GM12874 (cell line): ENCODE data around the gene ASXL1.

Source experiments
- TF ChIP-seq, protein P1 (sequence below): IDR thresholded peaks from 2 replicates; pipeline ENCODE4 v1.5.1; 2011; ENCODE audit warnings: low read depth, mild to moderate bottlenecking, control low read depth, low read length, moderate library complexity; ENCODE audit not compliant: insufficient read depth

The ASXL1 gene

DNA sequence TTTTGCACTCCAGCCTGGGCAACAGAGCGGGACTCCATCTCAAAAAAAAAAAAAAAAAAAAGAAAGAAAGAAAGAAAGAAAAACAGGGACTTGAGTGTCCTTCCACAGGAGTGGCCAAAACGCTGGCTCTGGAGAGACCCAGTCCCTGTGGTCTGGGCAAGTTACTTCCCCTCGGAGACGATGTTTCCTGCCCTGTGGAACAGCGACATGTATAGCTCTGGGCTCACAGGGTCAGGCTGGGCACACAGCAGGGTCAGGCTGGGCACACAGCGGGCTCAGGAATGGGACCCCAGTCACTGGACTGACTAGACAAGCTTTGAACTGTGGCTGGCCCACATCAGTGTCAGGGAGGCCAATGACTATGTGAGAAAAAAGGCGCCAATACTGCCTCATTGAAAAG is 110.7 kb downstream of the ASXL1 start:
- TF ChIP-seq, protein P1, sequence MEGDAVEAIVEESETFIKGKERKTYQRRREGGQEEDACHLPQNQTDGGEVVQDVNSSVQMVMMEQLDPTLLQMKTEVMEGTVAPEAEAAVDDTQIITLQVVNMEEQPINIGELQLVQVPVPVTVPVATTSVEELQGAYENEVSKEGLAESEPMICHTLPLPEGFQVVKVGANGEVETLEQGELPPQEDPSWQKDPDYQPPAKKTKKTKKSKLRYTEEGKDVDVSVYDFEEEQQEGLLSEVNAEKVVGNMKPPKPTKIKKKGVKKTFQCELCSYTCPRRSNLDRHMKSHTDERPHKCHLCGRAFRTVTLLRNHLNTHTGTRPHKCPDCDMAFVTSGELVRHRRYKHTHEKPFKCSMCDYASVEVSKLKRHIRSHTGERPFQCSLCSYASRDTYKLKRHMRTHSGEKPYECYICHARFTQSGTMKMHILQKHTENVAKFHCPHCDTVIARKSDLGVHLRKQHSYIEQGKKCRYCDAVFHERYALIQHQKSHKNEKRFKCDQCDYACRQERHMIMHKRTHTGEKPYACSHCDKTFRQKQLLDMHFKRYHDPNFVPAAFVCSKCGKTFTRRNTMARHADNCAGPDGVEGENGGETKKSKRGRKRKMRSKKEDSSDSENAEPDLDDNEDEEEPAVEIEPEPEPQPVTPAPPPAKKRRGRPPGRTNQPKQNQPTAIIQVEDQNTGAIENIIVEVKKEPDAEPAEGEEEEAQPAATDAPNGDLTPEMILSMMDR, result no peak

- TF ChIP-seq, protein P1, result peak; percentile 46
Measured at GRCh38 chr20:32470025-32470861, 112.1 kb downstream of the ASXL1 start.

DNA sequence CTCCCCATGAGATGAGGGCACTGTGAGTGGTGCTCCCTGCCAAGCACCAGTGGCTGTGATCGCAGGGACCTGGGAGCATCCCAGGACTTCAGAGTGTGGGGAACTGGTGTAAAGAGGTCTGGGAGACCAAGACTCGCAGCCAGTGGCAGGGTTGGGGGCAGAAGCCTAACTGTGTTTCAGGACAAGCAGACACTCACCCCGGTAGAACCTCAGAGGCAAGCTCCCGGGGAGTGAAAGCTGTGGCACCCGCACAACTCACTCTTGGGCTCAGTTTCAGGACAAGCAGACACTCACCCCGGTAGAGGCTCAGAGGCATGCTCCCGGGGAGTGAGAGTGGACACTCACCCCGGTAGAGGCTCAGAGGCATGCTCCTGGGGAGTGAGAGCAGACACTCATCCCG is 112.8 kb downstream of the ASXL1 start:
- TF ChIP-seq, protein P1, result no peak

DNA sequence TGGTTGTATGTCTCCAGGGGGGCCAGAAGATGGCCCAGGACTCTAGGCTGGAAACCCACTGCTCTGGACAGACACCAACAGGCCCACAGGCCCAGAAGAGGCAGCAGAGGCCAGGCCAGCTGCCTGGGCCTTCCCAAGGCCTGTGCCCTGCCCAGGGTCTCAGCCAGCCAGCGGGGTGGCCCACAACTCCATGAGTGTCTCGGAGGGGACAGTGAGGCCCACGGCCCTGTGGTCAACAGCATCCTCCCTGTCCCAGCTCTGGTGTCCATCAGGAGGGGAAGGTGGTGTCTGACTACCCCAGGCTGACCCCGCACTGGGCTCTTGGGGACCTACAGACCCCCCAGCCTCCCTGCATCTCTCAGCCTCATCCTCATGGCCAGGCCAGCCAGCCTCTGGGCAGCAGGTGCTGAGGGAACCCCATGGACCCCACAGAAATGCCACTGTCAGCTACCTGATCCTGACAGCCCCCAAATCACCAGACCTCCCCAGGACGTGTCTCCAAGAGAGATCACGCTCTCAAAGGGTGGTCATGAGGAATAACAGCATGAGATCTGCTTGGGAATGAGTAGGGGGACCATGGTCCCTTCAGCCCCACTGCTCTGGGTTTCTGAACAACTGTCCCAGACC is 114.6 kb downstream of the ASXL1 start:
- TF ChIP-seq, protein P1, result no peak

GRCh38 chr20:32473231-32474008 is 115.3 kb downstream of the ASXL1 start:
- TF ChIP-seq, protein P1, result no peak

GRCh38 chr20:32474009-32474716 is 116.0 kb downstream of the ASXL1 start:
- TF ChIP-seq, protein P1, result no peak

GRCh38 chr20:32474717-32474966 is 116.5 kb downstream of the ASXL1 start:
- TF ChIP-seq, protein P1, result no peak
